HG02759 (cell line): ENCODE measurements around the gene PRKN.

ENCODE experiments used
- ATAC-seq: cut with Tn5 transposase; IDR thresholded peaks from one replicate; pipeline ENCODE4 v1.9.1; 2021; ENCODE audit warnings: mild to moderate bottlenecking, moderate library complexity; ENCODE audit not compliant: unreplicated experiment

Gene PRKN

GRCh38 chr6:162014069-162014811, 713.3 kb downstream of the PRKN start:
- no peak for ATAC-seq

- ATAC-seq = no peak
Measured at GRCh38 chr6:162005372-162005771, 722.2 kb downstream of the PRKN start.

- no peak for ATAC-seq
Measured at GRCh38 chr6:161996783-161997182, 730.8 kb downstream of the PRKN start.

- ATAC-seq = no peak
Measured at GRCh38 chr6:161985876-161986423, 741.6 kb downstream of the PRKN start.

GRCh38 chr6:161984713-161985112, 742.9 kb downstream of the PRKN start:
- no peak for ATAC-seq

GRCh38 chr6:161976553-161976952, 751.0 kb downstream of the PRKN start:
- ATAC-seq = no peak

GRCh38 chr6:161973064-161973463, 754.5 kb downstream of the PRKN start:
- ATAC-seq = no peak

- no peak for ATAC-seq
Measured at GRCh38 chr6:161971043-161971442, 756.5 kb downstream of the PRKN start.

- ATAC-seq = no peak
Measured at GRCh38 chr6:161963634-161964234, 763.8 kb downstream of the PRKN start.

- ATAC-seq = no peak
Measured at GRCh38 chr6:161963181-161963580, 764.4 kb downstream of the PRKN start.

GRCh38 chr6:161961796-161962195, 765.8 kb downstream of the PRKN start:
- no peak for ATAC-seq

- no peak for ATAC-seq
Measured at GRCh38 chr6:161961046-161961445, 766.5 kb downstream of the PRKN start.

GRCh38 chr6:161959072-161959471, 768.5 kb downstream of the PRKN start:
- ATAC-seq = no peak

GRCh38 chr6:161956082-161956481, 771.5 kb downstream of the PRKN start:
- no peak for ATAC-seq

GRCh38 chr6:161954699-161955276, 772.8 kb downstream of the PRKN start:
- ATAC-seq = no peak

GRCh38 chr6:161954077-161954476, 773.5 kb downstream of the PRKN start:
- ATAC-seq = no peak

GRCh38 chr6:161951126-161951525, 776.4 kb downstream of the PRKN start:
- no peak for ATAC-seq

- ATAC-seq = no peak
Measured at GRCh38 chr6:161949531-161949930, 778.0 kb downstream of the PRKN start.

GRCh38 chr6:161948462-161948861, 779.1 kb downstream of the PRKN start:
- no peak for ATAC-seq

- no peak for ATAC-seq
Measured at GRCh38 chr6:161947371-161947770, 780.2 kb downstream of the PRKN start.

- no peak for ATAC-seq
Measured at GRCh38 chr6:161946461-161946860, 781.1 kb downstream of the PRKN start.

GRCh38 chr6:161943561-161943960, 784.0 kb downstream of the PRKN start:
- no peak for ATAC-seq
